K562 (cell line): Measurements from ENCODE around the gene TSTD1. TPM values are rescaled to one million over a fixed set of nuclear protein-coding genes. Genes with fewer than 3 reads are reported as not detected.

Experiments used
- ADNP ChIP-seq: fragments of 200-800 bp; sonication (Bioruptor generic); IDR thresholded peaks from 2 replicates; pipeline ENCODE4 v1.6.1; 2016; ENCODE audit warnings: missing genetic modification characterization, missing compliant biosample characterization
- ATF3 ChIP-seq, 2 experiments: fragments of 450-650 bp in 1 of 2; sonication (generic) in 1 of 2; formaldehyde crosslinking in 1 of 2; IDR thresholded peaks in 1 of 2; conservative IDR thresholded peaks in 1 of 2; 2 replicates each; pipeline versions ENCODE4 v1.6.1 to v1.8.1; 2016 to 2023; ENCODE audit warnings: mild to moderate bottlenecking in 2 of 2, moderate library complexity in 2 of 2, inconsistent platforms in 1 of 2, missing genetic modification reagents in 1 of 2
- BCL6 ChIP-seq: fragments of 250-450 bp; sonication (Bioruptor Pico); IDR thresholded peaks from 2 replicates; pipeline ENCODE4 v1.4.0; 2020
- CEBPZ ChIP-seq: fragments of 150-350 bp; IDR thresholded peaks from 2 replicates; pipeline ENCODE4 v1.6.1; 2014; ENCODE audit warnings: low read depth, mild to moderate bottlenecking, low read length, borderline replicate concordance
- CGGBP1 ChIP-seq: fragments of 250-450 bp; sonication (Bioruptor Pico); IDR thresholded peaks from 2 replicates; pipeline ENCODE4 v1.9.0; 2021; ENCODE audit warnings: mild to moderate bottlenecking
- ETV5 ChIP-seq: sonication (generic); formaldehyde crosslinking; IDR thresholded peaks from 2 replicates; pipeline ENCODE4 v1.4.0; 2020; ENCODE audit warnings: low read depth, mild to moderate bottlenecking, missing genetic modification reagents
- GATAD2B ChIP-seq: fragments of 450-650 bp; IDR thresholded peaks from 2 replicates; pipeline ENCODE4 v1.6.1; 2017; ENCODE audit warnings: mild to moderate bottlenecking, borderline replicate concordance
- HDAC3 ChIP-seq: fragments of 450-650 bp; IDR thresholded peaks from 2 replicates; pipeline ENCODE4 v1.6.1; 2018; ENCODE audit warnings: borderline replicate concordance, mild to moderate bottlenecking, moderate library complexity; ENCODE audit not compliant: partially characterized antibody
- KHSRP ChIP-seq: fragments of 450-650 bp; IDR thresholded peaks from 2 replicates; pipeline ENCODE4 v1.6.1; 2017
- KLF13 ChIP-seq: fragments of 450-650 bp; IDR thresholded peaks from 2 replicates; pipeline ENCODE4 v1.6.1; 2016; ENCODE audit warnings: missing genetic modification characterization, low read depth, mild to moderate bottlenecking, missing compliant biosample characterization, moderate library complexity, borderline replicate concordance
- MCM5 ChIP-seq: fragments of 450-650 bp; IDR thresholded peaks from 2 replicates; pipeline ENCODE4 v1.6.1; 2016; ENCODE audit warnings: low read depth
- POLR2G ChIP-seq: fragments of 200-400 bp; formaldehyde crosslinking; IDR thresholded peaks from 2 replicates; pipeline ENCODE4 v1.6.1; 2017; ENCODE audit warnings: low read depth, mild to moderate bottlenecking, antibody characterized with exemption, low read length, moderate library complexity
- RAD51 ChIP-seq: fragments of 450-650 bp; IDR thresholded peaks from 2 replicates; pipeline ENCODE4 v1.7.1; 2016; ENCODE audit warnings: low read depth, mild to moderate bottlenecking, borderline replicate concordance
- RFX7 ChIP-seq: fragments of 250-450 bp; sonication (Bioruptor Pico); IDR thresholded peaks from 2 replicates; pipeline ENCODE4 v1.5.1; 2021; ENCODE audit warnings: mild to moderate bottlenecking
- SPI1 ChIP-seq: IDR thresholded peaks from 2 replicates; pipeline ENCODE4 v1.6.1; 2011; ENCODE audit warnings: low read depth, low read length, control low read depth, borderline replicate concordance
- TFE3 ChIP-seq: fragments of 450-650 bp; formaldehyde crosslinking; IDR thresholded peaks from 2 replicates; pipeline ENCODE4 v1.4.0; 2020; ENCODE audit warnings: mild to moderate bottlenecking, mixed read lengths
- THRAP3 ChIP-seq: fragments of 450-650 bp; IDR thresholded peaks from 2 replicates; pipeline ENCODE4 v1.6.1; 2016; ENCODE audit warnings: mild to moderate bottlenecking, inconsistent platforms, borderline replicate concordance
- THRB ChIP-seq: fragments of 450-650 bp; formaldehyde crosslinking; conservative IDR thresholded peaks from 2 replicates; pipeline ENCODE4 v1.4.0; 2022; ENCODE audit warnings: mild to moderate bottlenecking, missing genetic modification characterization
- U2AF1 ChIP-seq: fragments of 200-400 bp; formaldehyde crosslinking; optimal IDR thresholded peaks from 2 replicates; pipeline ENCODE3; 2017; ENCODE audit warnings: mild to moderate bottlenecking, low read depth, low read length, moderate library complexity
- polyA plus RNA-seq, 8 experiments: library from polyadenylated mRNA; depleted of rRNA in 4 of 8; stranded (reverse) in 5 of 8; unstranded in 3 of 8; fragments of >200 nt; fragmentation: Nextera tagmentation in 2 of 8; fragmentation: Illumina TruSeq in 1 of 8; extraction: Ambion mirVana in 2 of 8; extraction: Trizol in 1 of 8; gene quantifications; 2 replicates each; pipeline versions ENCODE4 v1.2.1 to v1.2.3, GENCODE V29; 2011 to 2014; ENCODE audit warnings: inconsistent platforms in 1 of 8, missing spikeins in 1 of 8
- total RNA-seq, 7 experiments: library from RNA; depleted of rRNA in 6 of 7; stranded (reverse); fragments of >200 nt in 6 of 7; fragmentation: Illumina TruSeq in 2 of 7; extraction: Trizol in 2 of 7; gene quantifications; 2 replicates each; pipeline versions ENCODE4 v1.2.1 to v1.2.3, GENCODE V29; 2011 to 2021; ENCODE audit warnings: low replicate concordance in 1 of 7

The TSTD1 gene
- total and polyA plus RNA-seq, 9 of the 15 experiments (the other 6 are each of a cell fraction or from before 2014, with no cell fraction given), result 0.23 to 0.53 TPM; not detected in 7

- TF ChIP-seq CEBPZ (no peak), HDAC3 (no peak), THRAP3 (no peak), BCL6 (no peak), GATAD2B (no peak), THRB (no peak), KHSRP (no peak), ETV5 (CRISPR knock-in tag) (no peak), RAD51 (no peak), ADNP (tag) (no peak), RFX7 (CRISPR knock-in tag) (no peak), KLF13 (tag) (no peak), TFE3 (CRISPR knock-in tag) (no peak), ATF3 (IDR thresholded peaks at IDR 0.05) (no peak), ATF3 (CRISPR knock-in tag; conservative IDR thresholded peaks at IDR 0.05) (no peak), MCM5 (no peak), CGGBP1 (no peak), U2AF1 (no peak), POLR2G (peak; percentile 83), SPI1 (peak; percentile 79; the same call in 1 of the 2 replicates)
These were observed 6.4 kb upstream of the TSTD1 start (continued) for GRCh38 chr1:161044908-161045735.
